DMS53 (cell line): Measurements from ENCODE around the gene EVL.

Experiments used
- DNase-seq: peaks from one replicate; lab custom pipeline; 2025; lab: John Stamatoyannopoulos, UW

EVL gene

DNA sequence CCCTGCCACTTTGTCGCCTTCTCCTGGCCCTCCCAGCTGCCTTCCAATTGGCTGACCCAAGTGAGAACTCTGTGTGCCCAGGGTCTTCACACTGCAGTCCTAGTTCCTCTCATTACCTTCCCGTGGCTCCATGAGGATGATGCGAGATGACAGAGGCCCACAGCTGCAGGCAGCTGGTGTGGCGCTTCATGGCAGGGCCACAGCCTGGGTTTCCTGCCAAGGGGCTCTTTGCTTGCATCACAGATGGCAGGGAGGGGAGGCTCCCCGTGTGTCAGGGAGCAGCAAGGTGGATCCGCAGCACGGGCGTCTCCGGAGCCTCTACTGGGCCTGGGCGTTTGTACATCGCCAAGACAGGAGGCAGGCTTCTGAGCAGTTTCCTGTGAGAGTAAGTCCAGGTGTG, 65.3 kb downstream of the EVL start:
- DNase-seq = no peak

DNA sequence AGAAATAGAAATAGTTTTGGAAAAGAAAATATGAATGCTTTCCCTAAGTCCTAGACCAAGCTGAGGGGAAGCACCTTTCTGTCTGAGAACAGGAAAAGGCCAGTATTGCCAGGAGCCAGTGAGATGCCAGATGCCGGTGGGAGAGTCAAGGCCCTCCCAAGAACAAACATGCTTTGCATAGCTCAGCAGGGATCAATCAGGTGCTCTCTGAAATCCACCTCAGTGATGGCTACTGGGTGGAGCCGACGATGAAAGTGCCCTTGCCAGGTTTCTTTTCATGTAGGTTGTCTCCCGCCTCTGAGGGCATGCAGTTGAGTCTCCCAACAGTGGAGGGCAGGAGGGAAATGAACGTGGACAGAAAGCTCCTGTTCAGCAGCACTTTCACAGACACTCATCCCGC, 66.0 kb downstream of the EVL start:
- DNase-seq = peak; percentile 11

DNA sequence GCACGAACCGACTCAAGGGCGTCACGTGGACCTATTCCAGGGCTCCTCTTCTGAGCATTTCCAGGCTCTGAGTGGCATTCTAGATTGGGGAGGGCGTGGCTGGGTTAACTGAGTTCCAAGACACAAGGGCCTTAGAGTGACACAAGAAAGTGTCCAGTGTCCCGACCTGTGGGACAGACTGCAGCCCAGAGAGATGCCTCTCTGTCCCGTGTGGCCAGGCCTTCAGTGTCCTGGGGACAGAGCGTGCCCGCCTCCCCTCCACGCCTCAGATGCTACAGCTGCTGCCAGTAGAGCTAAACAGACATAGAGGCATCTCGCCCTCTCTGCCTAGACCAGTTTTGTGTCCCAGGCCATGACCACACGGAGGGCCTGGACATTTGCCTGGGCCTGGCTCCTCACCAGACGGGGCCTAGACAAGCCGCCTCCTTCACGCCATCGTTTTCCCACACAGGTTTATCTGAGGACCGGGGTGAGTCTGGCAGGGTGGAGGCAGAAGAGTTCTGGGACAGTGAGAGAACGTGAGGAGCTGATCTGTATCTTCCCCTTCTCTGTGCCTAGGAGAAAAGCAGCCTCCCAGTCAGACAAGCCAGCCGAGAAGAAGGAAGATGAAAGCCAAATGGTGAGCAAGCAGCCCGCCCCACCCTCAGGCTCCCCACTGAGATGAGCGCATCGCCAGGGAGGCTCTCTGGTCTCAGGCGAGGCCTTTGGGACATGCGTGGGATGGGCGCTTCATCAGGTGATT, 67.1 kb downstream of the EVL start:
- no peak for DNase-seq

DNA sequence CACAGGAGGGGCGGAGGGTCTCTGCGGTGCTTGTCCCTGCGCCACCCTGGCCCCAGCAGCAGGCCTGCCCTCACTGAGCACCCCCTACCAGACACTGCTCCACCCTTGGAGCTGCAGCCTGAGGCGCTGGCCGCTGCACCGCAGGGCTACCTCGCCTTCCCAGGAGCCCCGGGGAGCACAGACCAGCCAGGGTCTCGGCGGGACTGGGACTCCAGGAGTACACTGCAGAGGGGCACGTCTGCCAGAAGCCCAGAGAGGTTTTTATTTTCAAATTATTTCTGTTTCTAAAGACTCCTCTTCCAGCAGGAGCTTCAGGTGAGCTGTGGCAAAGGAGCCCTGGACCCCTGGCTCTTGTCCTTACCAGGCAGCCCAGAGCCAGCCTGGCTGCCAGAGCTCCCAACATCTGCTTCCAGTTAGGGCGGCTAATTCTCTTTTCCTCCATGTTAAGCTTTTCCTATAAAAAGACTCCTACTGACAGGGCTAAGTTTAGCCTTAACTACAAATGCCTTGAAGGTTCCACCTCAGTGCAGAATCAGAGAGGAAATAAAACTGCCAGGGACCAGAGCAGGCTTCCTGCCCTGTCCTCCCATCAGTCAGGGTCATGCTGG, 67.8 kb downstream of the EVL start:
- no peak for DNase-seq

GRCh38 chr14:100134586-100134985, 69.4 kb downstream of the EVL start:
- no peak for DNase-seq

GRCh38 chr14:100135073-100135472, 69.9 kb downstream of the EVL start:
- DNase-seq = no peak

DNA sequence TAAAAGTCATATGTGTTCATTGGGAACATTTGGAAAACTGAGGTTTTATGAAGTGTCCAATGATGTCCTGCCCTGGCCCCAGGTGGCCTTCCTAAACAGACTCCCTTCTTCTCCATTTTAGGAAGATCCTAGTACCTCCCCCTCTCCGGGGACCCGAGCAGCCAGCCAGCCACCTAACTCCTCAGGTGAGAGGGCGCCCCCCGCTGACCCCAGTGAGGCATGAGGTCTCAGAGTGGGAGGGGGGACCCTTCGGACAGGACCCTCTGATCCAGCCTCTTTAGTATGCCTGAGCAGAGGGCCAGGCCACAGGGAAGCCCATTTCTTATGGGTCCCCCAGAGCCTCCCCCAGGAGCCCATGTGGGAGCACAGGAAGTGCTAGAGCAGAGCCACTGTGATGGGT, 70.6 kb downstream of the EVL start:
- DNase-seq = no peak

GRCh38 chr14:100137173-100137572, 72.0 kb downstream of the EVL start:
- DNase-seq = no peak

DNA sequence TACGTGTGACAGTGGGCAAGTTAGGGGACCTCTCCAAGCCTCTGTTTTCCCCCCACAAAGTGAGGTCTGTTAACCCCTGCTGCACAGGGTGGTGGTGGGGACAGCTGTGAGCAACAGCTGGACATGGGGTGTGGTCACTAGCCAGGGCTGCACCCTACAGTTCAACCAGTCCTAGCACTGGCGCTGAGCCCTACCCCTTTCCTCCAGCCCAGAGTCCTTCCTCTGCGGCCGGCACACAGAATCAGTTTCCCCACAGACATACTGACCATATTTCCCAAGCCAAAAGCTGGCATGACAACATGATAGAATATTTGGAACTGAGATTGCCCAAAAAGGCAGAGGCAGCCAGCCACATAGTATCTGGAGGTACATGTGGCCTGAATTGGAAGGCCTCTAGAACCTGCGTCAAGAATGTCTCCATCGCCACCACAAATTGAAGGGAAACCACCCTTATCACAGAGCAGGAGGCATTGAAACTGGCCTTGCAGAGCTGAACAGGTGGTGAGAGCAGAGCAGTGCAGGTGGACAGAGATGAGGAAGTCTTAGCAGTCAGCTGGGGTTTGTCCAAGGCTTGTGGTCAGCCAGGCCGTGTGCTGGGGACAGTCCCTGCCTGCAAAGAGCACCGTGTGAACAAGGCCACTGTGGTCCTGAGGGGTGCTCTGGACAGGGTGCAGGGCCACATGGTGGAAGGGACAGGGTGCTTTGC, 73.0 kb downstream of the EVL start:
- DNase-seq = no peak

DNA sequence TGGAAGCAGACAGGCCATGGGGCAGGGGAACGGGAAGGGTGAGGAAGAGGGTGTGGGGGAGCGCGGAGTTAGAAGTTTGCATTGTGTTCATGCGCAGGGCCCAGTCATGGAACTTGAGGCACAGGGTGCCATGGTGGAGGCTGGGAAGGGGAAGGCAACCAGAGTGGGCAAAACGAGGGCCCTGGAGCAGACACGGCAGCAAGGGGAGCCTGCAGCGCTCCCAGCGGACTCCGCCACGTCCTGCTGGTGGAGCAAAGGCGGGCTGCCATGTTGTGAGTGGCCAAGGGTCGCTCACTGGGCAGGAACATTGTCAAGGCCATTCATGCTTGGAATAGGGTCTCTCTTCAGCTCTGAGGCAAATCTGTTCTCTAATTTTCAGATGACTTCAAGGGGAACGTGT, 73.7 kb downstream of the EVL start:
- DNase-seq = no peak

DNA sequence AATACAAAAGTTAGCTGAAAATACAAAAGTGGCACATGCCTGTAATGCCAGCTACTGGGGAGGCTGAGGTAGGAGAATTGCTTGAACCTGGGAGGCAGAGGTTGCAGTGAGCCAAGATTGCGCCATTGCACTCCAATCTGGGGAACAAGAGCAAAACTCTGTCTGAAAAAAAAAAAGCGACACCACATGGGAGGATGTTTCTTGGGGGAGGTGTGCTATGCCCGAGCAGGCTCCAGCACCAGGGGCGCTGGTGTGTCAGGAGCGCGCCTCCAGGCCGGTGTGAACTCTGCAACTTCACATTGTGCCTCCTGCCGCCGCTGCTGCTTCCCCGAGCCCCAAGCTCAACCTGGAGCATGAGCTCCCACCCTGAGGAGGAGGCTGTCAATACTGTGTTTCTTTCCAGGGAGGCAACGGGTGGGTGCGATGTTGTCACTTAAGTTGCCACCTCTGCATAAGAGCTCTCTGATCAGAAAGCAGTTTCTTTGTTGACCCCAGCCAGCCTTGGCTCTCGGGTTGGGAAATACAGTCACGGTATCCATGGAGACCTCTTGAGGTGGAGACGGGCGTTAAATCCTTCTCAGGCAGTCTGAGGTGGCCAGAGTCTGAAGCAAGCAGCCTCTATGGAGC, 75.3 kb downstream of the EVL start:
- DNase-seq = no peak

- DNase-seq = no peak
These were observed 75.9 kb downstream of the EVL start for GRCh38 chr14:100141098-100141497.

GRCh38 chr14:100142073-100143040, 77.1 kb downstream of the EVL start:
- DNase-seq = no peak

DNA sequence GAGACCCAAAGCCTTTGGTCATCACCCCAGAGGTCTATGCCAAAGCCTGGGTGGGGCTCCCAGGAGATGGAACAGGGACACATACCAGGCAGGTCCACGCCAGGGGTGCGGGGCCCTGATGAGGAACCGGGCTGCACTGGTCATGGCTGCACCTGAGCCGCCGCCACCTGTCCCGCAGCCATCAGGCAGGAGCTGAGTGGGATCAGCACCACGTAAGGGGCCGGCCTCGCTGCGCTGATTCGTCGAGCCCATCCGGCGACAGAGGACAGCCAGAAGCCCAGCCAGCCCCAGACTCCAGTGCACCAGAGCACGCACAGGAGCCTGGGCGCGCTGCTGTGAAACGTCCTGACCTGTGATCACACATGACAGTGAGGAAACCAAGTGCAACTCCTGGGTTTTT, 78.3 kb downstream of the EVL start:
- no peak for DNase-seq

- DNase-seq = no peak
These were observed 78.7 kb downstream of the EVL start for GRCh38 chr14:100143934-100144333.

DNA sequence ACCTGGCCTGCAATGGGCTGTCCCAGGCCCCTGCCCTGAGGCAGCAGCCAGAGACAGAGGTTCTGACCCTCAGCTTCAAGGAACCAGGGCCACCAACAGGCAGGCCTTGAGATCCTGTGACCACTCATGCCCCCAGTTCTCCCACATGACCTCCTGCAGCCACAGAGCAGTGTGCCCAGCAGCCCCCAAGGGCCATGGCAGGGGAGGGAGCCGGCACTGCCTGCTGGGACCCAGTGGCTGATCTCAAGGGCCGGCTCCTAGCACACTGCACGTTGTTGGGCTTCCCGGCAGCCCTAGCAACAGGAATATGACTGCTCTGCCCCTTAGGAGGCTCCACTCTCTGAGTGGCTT, 79.4 kb downstream of the EVL start:
- no peak for DNase-seq

- no peak for DNase-seq
These were observed 79.9 kb downstream of the EVL start for GRCh38 chr14:100144996-100145646.

- no peak for DNase-seq
These were observed 80.7 kb downstream of the EVL start for GRCh38 chr14:100145682-100146464.

GRCh38 chr14:100146531-100147091, 81.4 kb downstream of the EVL start:
- no peak for DNase-seq

- DNase-seq = peak; percentile 6
These were observed 82.0 kb downstream of the EVL start for GRCh38 chr14:100147181-100147631.
